Measurements from ENCODE around the gene TTYH1. TPM values are rescaled to one million over a fixed set of nuclear protein-coding genes. Genes with fewer than 3 reads are reported as not detected.

TTYH1 gene
- total and polyA plus RNA-seq, 2 donors (not counting 3 experiments of a cell fraction or from before 2014, with no cell fraction given): not detected

DNA sequence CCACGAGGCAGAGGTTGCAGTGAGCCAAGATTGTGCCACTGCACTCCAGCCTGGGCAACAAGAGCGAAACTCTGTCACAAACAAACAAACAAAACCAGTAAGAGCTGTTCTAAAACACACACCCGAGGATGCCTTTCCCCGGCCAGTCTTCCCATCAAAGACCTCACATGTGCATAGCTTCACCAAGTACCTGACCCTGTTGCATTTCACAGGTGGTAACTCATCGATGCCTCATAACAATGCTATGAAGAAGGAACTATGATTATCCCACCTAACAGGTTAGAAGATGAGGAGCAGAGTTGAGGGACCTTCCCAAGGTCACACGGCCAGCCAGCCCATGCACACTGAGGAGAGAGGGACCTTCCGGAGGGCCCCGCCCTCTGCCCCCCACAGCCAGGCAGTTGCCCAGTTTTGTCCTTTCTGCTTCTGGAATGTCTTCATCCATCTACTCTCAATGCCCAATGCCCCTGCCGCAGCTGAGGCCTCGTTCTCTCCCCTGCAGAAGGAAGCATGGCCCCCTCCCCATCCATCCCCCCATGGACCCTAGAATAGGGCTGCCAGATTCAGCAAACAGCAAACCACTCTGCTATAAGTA is 17.0 kb downstream of the TTYH1 start:
- dilution Hi-C loops (cut with MboI; ENCODE audit: extremely low pct_ligation_motif_present, low sequenced_read_pairs): no loop called here
- Histone ChIP-seq H3K36me3 (ENCODE audit: control insufficient read depth in 2 of 2, extremely low read depth in 1 of 2, insufficient read depth in 2 of 2, low read length in 2 of 2) (no peaks in the 10 kb centered on the region), H3K4me2 (ENCODE audit: insufficient read depth, low read length) (no peak overlapping the region), H4K20me1 (replicated peaks; ENCODE audit: control insufficient read depth, extremely low read depth, insufficient read depth, low read length) (no peaks in the 10 kb centered on the region), H2AFZ (ENCODE audit: low read depth, low read length) (no peak overlapping the region), H3K27me3 (ENCODE audit: control insufficient read depth in 2 of 2, insufficient read depth in 2 of 2, low read length in 2 of 2) (peaks cover 0 to 2% of the 10 kb centered on the region in 2 experiments), H3K4me1 (ENCODE audit: control insufficient read depth, extremely low read depth, insufficient read depth, low read length) (no peaks in the 10 kb centered on the region), H3K9ac (replicated peaks; ENCODE audit: extremely low read depth, insufficient read depth, low read length) (no peak overlapping the region), H3K79me2 (ENCODE audit: control insufficient read depth, insufficient read depth, low read length) (no peaks in the 10 kb centered on the region), H3K9me1 (replicated peaks; ENCODE audit: control insufficient read depth, extremely low read depth, insufficient read depth, low read length) (no peaks in the 10 kb centered on the region), H3K4me3 (replicated peaks in 1 of 3; ENCODE audit: insufficient read depth in 1 of 3, low read depth in 1 of 3, low read length in 3 of 3) (no peak overlapping the region), H3K9me3 (replicated peaks; ENCODE audit: control insufficient read depth, insufficient read depth, low read length) (no peaks in the 10 kb centered on the region), H3K27ac (ENCODE audit: insufficient read depth, low read depth, low read length) (no peak overlapping the region)
- BruUV-seq (replicated peaks): no TSS peak
- POLR2A ChIA-PET: no interaction called here
- CTCF ChIA-PET: interaction anchor here (1.0 kb wide), 1 partner anchor 8 kb away, joined by 3 read pairs; no protein-coding TSS in a partner anchor
- no peak for FAIRE-seq
- no peak for DNase-seq (ENCODE audit: low read depth, low spot score)
- intact Hi-C loops (cut with micrococcal nuclease): no loop called here
- TF ChIP-seq POLR2A (IDR thresholded peaks at IDR 0.05; ENCODE audit: low read depth, low read length) (no peak), MYC (IDR thresholded peaks at IDR 0.05; ENCODE audit: low read depth, low read length) (no peak), FOS (IDR thresholded peaks at IDR 0.05; ENCODE audit: borderline replicate concordance, insufficient read depth, low read length) (no peak), GATA2 (IDR thresholded peaks at IDR 0.05; ENCODE audit: insufficient read depth, insufficient read length, low read depth, low read length) (no peak), POLR2AphosphoS5 (IDR thresholded peaks at IDR 0.05; ENCODE audit: insufficient read depth, low read depth, low read length) (no peak), EZH2 (IDR thresholded peaks at IDR 0.05; ENCODE audit: borderline replicate concordance, low read depth, low read length, severe bottlenecking) (no peak), MAX (IDR thresholded peaks at IDR 0.05; ENCODE audit: insufficient read depth, insufficient read length) (no peak), JUN (IDR thresholded peaks at IDR 0.05; ENCODE audit: borderline replicate concordance, insufficient read depth, insufficient read length, low read depth) (no peak)
- TF ChIP-seq, protein P1, sequence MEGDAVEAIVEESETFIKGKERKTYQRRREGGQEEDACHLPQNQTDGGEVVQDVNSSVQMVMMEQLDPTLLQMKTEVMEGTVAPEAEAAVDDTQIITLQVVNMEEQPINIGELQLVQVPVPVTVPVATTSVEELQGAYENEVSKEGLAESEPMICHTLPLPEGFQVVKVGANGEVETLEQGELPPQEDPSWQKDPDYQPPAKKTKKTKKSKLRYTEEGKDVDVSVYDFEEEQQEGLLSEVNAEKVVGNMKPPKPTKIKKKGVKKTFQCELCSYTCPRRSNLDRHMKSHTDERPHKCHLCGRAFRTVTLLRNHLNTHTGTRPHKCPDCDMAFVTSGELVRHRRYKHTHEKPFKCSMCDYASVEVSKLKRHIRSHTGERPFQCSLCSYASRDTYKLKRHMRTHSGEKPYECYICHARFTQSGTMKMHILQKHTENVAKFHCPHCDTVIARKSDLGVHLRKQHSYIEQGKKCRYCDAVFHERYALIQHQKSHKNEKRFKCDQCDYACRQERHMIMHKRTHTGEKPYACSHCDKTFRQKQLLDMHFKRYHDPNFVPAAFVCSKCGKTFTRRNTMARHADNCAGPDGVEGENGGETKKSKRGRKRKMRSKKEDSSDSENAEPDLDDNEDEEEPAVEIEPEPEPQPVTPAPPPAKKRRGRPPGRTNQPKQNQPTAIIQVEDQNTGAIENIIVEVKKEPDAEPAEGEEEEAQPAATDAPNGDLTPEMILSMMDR (IDR thresholded peaks at IDR 0.05; ENCODE audit: extremely low read depth in 1 of 2, insufficient read depth in 1 of 2, low read depth in 1 of 2, low read length in 2 of 2): no peak
